ENCODE data around the gene EPS8L3. TPM values are rescaled to one million over a fixed set of nuclear protein-coding genes. Genes with fewer than 3 reads are reported as not detected.
A peak's percentile ranks its signal among the peaks of the same experiment; 100 is the strongest.

The EPS8L3 gene
- total RNA-seq, 1 experiment from 2014 or later: not detected

- no peak for DNase-seq (ENCODE audit: low read depth, low spot score)
- peak overlapping the region; percentile 93 for H3K27ac ChIP-seq (ENCODE audit: low read length)
- in situ Hi-C loops (cut with HindIII; ENCODE audit: low pct_unique_long_range_greater_than_20kb, low sequenced_read_pairs): no loop called here
Observed at GRCh38 chr1:109787211-109787844, 23.6 kb upstream of the EPS8L3 start.

DNA sequence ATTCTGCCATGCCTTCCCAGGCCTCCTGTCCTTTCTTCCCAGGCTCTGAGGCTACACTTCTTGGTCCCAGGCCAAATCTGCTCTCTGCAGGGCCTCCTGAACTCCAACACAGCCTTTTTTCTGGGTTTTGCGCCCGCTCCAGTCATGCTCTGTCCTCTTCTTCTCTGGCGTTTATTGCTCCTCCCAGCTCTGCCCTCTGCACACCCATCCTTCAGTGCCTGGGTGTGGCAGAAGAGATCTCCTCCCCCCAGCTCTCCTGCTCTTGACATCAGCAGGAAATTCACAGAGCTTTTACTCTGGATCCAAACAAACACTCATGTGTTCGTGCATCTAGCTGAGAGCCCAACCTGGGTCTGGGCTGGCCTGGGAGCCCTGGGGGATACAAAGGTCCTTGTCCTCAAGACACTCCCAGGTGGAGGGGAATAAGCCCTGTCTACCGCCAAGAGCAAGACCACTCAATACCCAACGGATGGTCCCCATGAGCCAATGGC lies 22.9 kb upstream of the EPS8L3 start:
- TF ChIP-seq POLR2AphosphoS5 (IDR thresholded peaks at IDR 0.05; ENCODE audit: low read depth, low read length) (no peak), TCF7L2 (IDR thresholded peaks at IDR 0.05; ENCODE audit: low read depth, low read length) (no peak), SIN3A (IDR thresholded peaks at IDR 0.05; ENCODE audit: borderline replicate concordance, insufficient read depth, low read depth, low read length) (no peak), CTCF (IDR thresholded peaks at IDR 0.05) (no peak)
- TF ChIP-seq, protein P1, sequence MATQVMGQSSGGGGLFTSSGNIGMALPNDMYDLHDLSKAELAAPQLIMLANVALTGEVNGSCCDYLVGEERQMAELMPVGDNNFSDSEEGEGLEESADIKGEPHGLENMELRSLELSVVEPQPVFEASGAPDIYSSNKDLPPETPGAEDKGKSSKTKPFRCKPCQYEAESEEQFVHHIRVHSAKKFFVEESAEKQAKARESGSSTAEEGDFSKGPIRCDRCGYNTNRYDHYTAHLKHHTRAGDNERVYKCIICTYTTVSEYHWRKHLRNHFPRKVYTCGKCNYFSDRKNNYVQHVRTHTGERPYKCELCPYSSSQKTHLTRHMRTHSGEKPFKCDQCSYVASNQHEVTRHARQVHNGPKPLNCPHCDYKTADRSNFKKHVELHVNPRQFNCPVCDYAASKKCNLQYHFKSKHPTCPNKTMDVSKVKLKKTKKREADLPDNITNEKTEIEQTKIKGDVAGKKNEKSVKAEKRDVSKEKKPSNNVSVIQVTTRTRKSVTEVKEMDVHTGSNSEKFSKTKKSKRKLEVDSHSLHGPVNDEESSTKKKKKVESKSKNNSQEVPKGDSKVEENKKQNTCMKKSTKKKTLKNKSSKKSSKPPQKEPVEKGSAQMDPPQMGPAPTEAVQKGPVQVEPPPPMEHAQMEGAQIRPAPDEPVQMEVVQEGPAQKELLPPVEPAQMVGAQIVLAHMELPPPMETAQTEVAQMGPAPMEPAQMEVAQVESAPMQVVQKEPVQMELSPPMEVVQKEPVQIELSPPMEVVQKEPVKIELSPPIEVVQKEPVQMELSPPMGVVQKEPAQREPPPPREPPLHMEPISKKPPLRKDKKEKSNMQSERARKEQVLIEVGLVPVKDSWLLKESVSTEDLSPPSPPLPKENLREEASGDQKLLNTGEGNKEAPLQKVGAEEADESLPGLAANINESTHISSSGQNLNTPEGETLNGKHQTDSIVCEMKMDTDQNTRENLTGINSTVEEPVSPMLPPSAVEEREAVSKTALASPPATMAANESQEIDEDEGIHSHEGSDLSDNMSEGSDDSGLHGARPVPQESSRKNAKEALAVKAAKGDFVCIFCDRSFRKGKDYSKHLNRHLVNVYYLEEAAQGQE (IDR thresholded peaks at IDR 0.05; ENCODE audit: insufficient read depth in 1 of 2, low read depth in 2 of 2, low read length in 1 of 2): no peak
- H3K9me3 ChIP-seq (ENCODE audit: control insufficient read depth, insufficient read depth, low read depth, low read length): no peaks in the 10 kb centered on the region
- DNase-seq (ENCODE audit: low read depth, low spot score) (no peak), ATAC-seq (0 out of 2 replicates have a peak, but pooled peaks have one; percentile 5)
- H3K27ac ChIP-seq (ENCODE audit: low read length): peak overlapping the region; percentile 93
- ChIA-PET POLR2A (no interaction called here), CTCF (no interaction called here)
- no peak overlapping the region for H3K4me3 ChIP-seq (ENCODE audit: low read depth in 2 of 2, low read length in 2 of 2)
- in situ Hi-C loops (cut with HindIII; ENCODE audit: low pct_unique_long_range_greater_than_20kb, low sequenced_read_pairs) (no loop called here), intact Hi-C loops (cut with micrococcal nuclease; ENCODE audit: unreplicated experiment) (no loop called here)
- no peaks in the 10 kb centered on the region for H3K27me3 ChIP-seq (ENCODE audit: control insufficient read depth, insufficient read depth, low read length)
- peaks cover 89% of the 10 kb centered on the region for H3K4me1 ChIP-seq (ENCODE audit: control insufficient read depth, insufficient read depth, low read length)
- no peaks in the 10 kb centered on the region for H3K36me3 ChIP-seq (ENCODE audit: control insufficient read depth, insufficient read depth, low read length)
- BruUV-seq (replicated peaks): no TSS peak

More at GRCh38 chr1:109787211-109787844, 23.6 kb upstream of the EPS8L3 start:
- Histone ChIP-seq H3K9me3 (ENCODE audit: control insufficient read depth, insufficient read depth, low read depth, low read length) (no peaks in the 10 kb centered on the region), H3K27me3 (ENCODE audit: control insufficient read depth, insufficient read depth, low read length) (no peaks in the 10 kb centered on the region), H3K4me1 (ENCODE audit: control insufficient read depth, insufficient read depth, low read length) (peaks cover 87% of the 10 kb centered on the region), H3K36me3 (ENCODE audit: control insufficient read depth, insufficient read depth, low read length) (no peaks in the 10 kb centered on the region), H3K4me3 (ENCODE audit: low read depth in 2 of 2, low read length in 2 of 2) (no peak overlapping the region)
- ChIA-PET POLR2A (no interaction called here), CTCF (no interaction called here)
- intact Hi-C loops (cut with micrococcal nuclease; ENCODE audit: unreplicated experiment): no loop called here
- no peak for TF ChIP-seq CTCF (IDR thresholded peaks at IDR 0.05)
- TF ChIP-seq SIN3A (IDR thresholded peaks at IDR 0.05; ENCODE audit: borderline replicate concordance, insufficient read depth, low read depth, low read length): no peak
- TF ChIP-seq POLR2AphosphoS5 (IDR thresholded peaks at IDR 0.05; ENCODE audit: low read depth, low read length): no peak
- TF ChIP-seq, protein P1 (IDR thresholded peaks at IDR 0.05; ENCODE audit: insufficient read depth in 1 of 2, low read depth in 2 of 2, low read length in 1 of 2): no peak
- TF ChIP-seq TCF7L2 (IDR thresholded peaks at IDR 0.05; ENCODE audit: low read depth, low read length): no peak
- no peak for ATAC-seq
- BruUV-seq (replicated peaks): no TSS peak
